Naive B cell (primary cell): ENCODE measurements around the gene GYPC. TPM values are rescaled to one million over a fixed set of nuclear protein-coding genes. Genes with fewer than 3 reads are reported as not detected.
A peak's percentile ranks its signal among the peaks of the same experiment; 100 is the strongest.
"Not testable (repeated sequence)": the region's sequence is repeated elsewhere in the genome, so short reads cannot be mapped to it uniquely, and the experiment has no call there.

Experiments used
- ATAC-seq, 2 donors: fragments of 150-1000 bp; cut with Tn5 transposase; 2 replicates each; pipeline ENCODE4 v1.10.0; 2021; ENCODE audit warnings: low read depth in 2 of 2, mild to moderate bottlenecking in 2 of 2, moderate library complexity in 2 of 2
- DNase-seq: peaks from one replicate; pipeline ENCODE4 v3.0.0; 2022
- H3K27ac Mint-ChIP-seq, 6 donors: one replicate each; pipeline ENCODE4 v1.8.0; 2020 to 2022; ENCODE audit warnings: mild to moderate bottlenecking in 6 of 6, mixed read lengths in 6 of 6, moderate library complexity in 5 of 6, inconsistent platforms in 2 of 6
- H3K27me3 Mint-ChIP-seq, 3 donors: one replicate each; pipeline ENCODE4 v1.8.0; 2021 to 2022; ENCODE audit warnings: mixed read lengths in 3 of 3, mild to moderate bottlenecking in 1 of 3
- H3K36me3 Mint-ChIP-seq, 2 donors: one replicate each; pipeline ENCODE4 v1.8.0; 2020 to 2022; ENCODE audit warnings: mixed read lengths in 2 of 2, inconsistent platforms in 1 of 2, mild to moderate bottlenecking in 1 of 2
- H3K4me1 Mint-ChIP-seq, 3 donors: one replicate each; pipeline ENCODE4 v1.8.0; 2020 to 2022; ENCODE audit warnings: mixed read lengths in 3 of 3, inconsistent platforms in 1 of 3, mild to moderate bottlenecking in 1 of 3, moderate library complexity in 1 of 3
- H3K4me3 Mint-ChIP-seq, 8 donors: one replicate each; pipeline ENCODE4 v1.8.0; 2020 to 2022; ENCODE audit warnings: mild to moderate bottlenecking in 8 of 8, mixed read lengths in 8 of 8, moderate library complexity in 8 of 8, inconsistent platforms in 2 of 8
- H3K9me3 Mint-ChIP-seq, 7 donors: one replicate each; pipeline ENCODE4 v1.8.0; 2020 to 2022; ENCODE audit warnings: mixed read lengths in 7 of 7, mild to moderate bottlenecking in 5 of 7, inconsistent platforms in 2 of 7, moderate library complexity in 1 of 7
- polyA plus RNA-seq, 6 donors: library from polyadenylated mRNA; unstranded; fragments of 300-500 nt; fragmentation: Illumina TruSeq; gene quantifications; one replicate each; pipeline ENCODE4 v1.2.3, GENCODE V29; 2021; ENCODE audit warnings: low read depth in 6 of 6

Gene GYPC
- polyA plus RNA-seq, result 100 to 1,000 TPM; 110 to 134 (median 116) TPM

DNA sequence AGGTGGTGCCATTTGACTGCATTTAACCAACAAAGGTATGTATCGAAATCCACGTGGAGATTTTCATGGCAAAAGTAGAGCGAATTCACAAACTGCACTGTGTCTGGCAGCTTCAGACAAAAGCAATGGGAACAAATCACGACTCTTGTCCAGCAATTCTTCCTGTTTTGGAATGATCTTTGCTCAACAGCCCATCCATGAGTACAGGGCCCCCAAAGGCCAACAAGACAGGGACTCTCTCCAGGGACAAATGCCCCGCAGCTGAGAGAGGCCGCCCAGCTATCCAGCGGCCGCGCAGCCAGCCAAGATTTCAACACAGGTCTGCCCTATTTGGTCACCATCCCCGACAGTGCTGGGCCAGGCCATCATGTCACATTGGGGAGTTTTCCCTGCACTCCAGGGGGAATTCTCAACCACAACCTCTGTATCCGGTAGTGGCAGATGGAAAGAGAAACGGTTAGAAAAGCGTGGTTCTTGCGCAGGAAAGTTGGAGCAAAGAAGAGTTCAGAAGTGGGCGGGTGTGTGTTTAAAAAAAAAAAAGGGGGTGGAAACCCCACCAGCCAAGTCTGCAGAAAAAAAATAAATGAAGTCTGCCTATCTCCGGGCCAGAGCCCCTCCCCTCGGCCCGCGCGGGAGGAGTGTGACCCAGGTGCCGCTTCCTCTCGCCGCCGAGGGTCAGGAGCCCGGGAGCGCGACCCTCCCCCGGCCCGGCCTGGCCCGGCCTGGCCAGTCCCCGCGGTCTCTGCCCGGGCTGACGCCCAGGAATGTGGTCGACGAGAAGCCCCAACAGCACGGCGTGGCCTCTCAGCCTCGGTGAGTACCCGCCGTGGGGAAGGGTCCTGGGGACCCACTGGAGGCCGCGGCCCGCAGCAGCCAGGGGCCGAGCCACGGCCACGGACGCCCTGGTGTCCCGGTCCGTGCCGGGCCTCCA, at the start of gene GYPC:
Gene GYPC (plus strand): TSS at position 659 of the 931 bp plus-strand sequence. CDS start 106 bp downstream, at position 765.
- Mint-ChIP-seq H3K9me3 (peaks cover 0 to 3% (median 0%) of the 10 kb centered on the region in 7 donors), H3K27me3 (no peaks in the 10 kb centered on the region), H3K36me3 (peaks cover 0 to 9% of the 10 kb centered on the region in 2 donors), H3K27ac (peak within 1 kb of the TSS; percentile 91 to 98 (median 95)), H3K4me1 (peaks cover 31 to 52% (median 51%) of the 10 kb centered on the region in 3 donors), H3K4me3 (peak within 1 kb of the TSS; percentile 91 to 99 (median 97))
- ATAC-seq (peak; percentile 45 to 61), DNase-seq (peak; percentile 56)

DNA sequence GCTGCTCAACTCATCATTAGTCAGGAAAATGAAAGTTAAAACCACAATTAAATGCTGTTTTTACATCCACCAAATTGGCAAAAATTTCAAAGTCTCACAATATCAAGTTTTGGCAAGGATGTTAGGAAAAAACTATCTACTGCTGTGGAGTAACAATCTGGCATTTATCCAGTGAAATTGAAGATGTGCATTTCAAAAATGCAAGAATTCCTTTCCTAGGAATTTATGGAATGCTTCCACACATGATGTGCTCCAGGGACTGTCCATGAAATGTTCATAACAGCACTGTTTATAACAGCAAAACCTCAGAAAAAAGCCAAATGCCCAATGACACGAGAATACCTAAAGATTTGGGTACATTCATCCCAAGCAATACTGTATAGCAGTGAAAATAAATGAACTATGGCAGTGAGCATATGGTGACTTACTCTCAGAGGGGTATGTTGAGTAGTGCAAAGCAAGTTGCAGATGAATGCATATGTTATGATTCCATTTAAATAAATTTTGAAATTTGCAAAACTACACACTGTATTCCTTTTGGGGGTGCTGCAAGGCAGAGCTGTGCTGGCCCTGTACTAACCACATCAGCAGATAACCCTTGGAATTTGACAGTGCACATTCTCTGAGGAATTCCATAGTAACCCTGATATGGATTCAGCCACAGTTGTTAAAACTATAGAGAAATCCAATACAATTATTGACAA, 41.3 kb upstream of the GYPC start:
- Mint-ChIP-seq H3K9me3 (peaks cover 0 to 7% (median 0%) of the 10 kb centered on the region in 7 donors), H3K4me1 (peaks cover 7 to 21% (median 11%) of the 10 kb centered on the region in 3 donors), H3K27me3 (no peaks in the 10 kb centered on the region), H3K4me3 (no peak overlapping the region), H3K27ac (no peak overlapping the region), H3K36me3 (peaks cover 0 to 6% of the 10 kb centered on the region in 2 donors)
- DNase-seq (no peak), ATAC-seq (no peak)

DNA sequence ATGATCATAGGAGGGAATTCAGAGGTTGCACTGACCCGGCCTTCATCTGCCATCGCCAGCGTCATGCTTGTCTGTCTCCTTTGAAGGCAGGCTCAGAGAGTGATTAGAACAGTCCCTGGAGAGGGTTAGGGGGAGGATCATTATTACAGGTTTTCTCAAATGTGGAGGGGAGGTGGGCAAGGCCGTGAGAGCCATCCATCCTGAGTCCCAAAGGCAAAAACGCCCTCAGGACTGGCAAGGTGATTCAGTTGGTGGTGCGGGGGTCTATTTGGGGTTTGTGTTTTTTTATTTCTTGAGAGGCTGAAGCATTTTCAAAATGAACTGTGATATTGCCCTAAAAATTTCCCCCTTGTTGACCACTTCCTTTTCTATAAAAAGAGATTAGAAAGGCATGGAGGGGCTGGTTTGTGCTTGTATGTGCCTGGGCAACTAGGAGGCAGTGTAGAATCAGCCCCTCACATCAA, 39.3 kb upstream of the GYPC start:
- peak overlapping the region in 5 of 6 donors; percentile 9 to 82 (median 57) for H3K27ac Mint-ChIP-seq
- DNase-seq (no peak), ATAC-seq (peak in 1 of 2 donors; percentile 13)
- H3K9me3 Mint-ChIP-seq, result peaks cover 1 to 6% (median 3%) of the 10 kb centered on the region in 7 donors
- H3K27me3 Mint-ChIP-seq, result no peaks in the 10 kb centered on the region
- H3K4me3 Mint-ChIP-seq, result peak overlapping the region in 4 of 8 donors; percentile 18 to 73 (median 47)
- H3K36me3 Mint-ChIP-seq, result peaks cover 3 to 10% of the 10 kb centered on the region in 2 donors
- H3K4me1 Mint-ChIP-seq, result peaks cover 7 to 23% (median 11%) of the 10 kb centered on the region in 3 donors

DNA sequence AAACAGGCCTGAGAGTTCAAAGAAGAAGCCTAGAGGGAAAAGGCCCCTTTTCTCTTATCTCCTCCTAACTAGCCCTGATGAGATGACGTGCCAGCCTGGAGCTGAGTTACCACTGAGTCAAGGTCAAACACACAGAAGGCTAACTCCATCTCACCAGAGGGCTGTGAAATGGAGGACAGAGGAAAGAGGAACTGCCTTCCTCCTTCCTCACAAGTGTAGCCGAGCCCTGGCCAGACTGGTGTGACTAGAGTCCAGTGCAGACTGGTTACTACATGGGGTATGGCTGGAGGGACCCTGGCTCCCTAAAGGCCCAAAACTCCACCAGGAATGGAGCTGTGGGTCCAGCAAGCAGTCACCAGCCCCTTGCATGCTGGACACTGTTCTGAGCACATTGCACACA, 35.7 kb upstream of the GYPC start:
- peaks cover 7 to 23% (median 11%) of the 10 kb centered on the region in 3 donors for H3K4me1 Mint-ChIP-seq
- ATAC-seq (no peak), DNase-seq (no peak)
- no peak overlapping the region for H3K4me3 Mint-ChIP-seq
- no peak overlapping the region for H3K27ac Mint-ChIP-seq
- H3K36me3 Mint-ChIP-seq, result peaks cover 0 to 12% of the 10 kb centered on the region in 2 donors
- peaks cover 2 to 6% (median 4%) of the 10 kb centered on the region in 7 donors for H3K9me3 Mint-ChIP-seq
- no peaks in the 10 kb centered on the region for H3K27me3 Mint-ChIP-seq

- peaks cover 0 to 5% (median 0%) of the 10 kb centered on the region in 3 donors for H3K4me1 Mint-ChIP-seq
- ATAC-seq (no peak), DNase-seq (no peak)
- peaks cover 0 to 12% of the 10 kb centered on the region in 2 donors for H3K36me3 Mint-ChIP-seq
- no peak overlapping the region for H3K27ac Mint-ChIP-seq
- no peak overlapping the region for H3K4me3 Mint-ChIP-seq
- H3K9me3 Mint-ChIP-seq, result peaks cover 2 to 6% (median 4%) of the 10 kb centered on the region in 7 donors
- H3K27me3 Mint-ChIP-seq, result peaks cover 0 to 15% (median 9%) of the 10 kb centered on the region in 3 donors
Observed at GRCh38 chr2:126623000-126623399, 33.0 kb upstream of the GYPC start.

DNA sequence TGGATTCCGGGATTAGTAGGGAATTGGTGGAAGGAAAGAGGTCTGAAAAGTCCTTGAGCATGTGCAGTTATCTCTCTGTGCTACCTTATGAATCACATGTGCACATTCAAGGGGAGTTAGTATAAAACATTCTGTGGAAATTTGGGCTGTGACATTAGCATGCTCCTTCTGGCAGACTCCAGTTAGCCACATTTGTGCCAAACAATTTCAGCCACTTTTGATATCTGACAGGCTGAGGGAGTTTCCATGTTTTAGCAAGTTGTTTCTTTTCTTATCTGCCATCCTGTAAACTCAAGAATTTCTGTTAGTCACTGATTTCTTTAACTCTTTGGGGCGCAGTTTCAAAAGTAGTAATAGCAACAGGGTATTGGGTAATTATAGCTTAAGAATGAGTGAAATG, 28.3 kb upstream of the GYPC start:
- no peak for ATAC-seq
- H3K36me3 Mint-ChIP-seq, result no peaks in the 10 kb centered on the region
- H3K4me3 Mint-ChIP-seq, result no peak overlapping the region
- no peaks in the 10 kb centered on the region for H3K4me1 Mint-ChIP-seq
- H3K9me3 Mint-ChIP-seq, result peaks cover 0 to 3% (median 0%) of the 10 kb centered on the region in 7 donors
- peaks cover 0 to 15% (median 12%) of the 10 kb centered on the region in 3 donors for H3K27me3 Mint-ChIP-seq
- H3K27ac Mint-ChIP-seq, result peak overlapping the region in 1 of 6 donors; percentile 13
- no peak for DNase-seq

- Mint-ChIP-seq H3K27me3 (peaks cover 0 to 11% (median 6%) of the 10 kb centered on the region in 3 donors), H3K27ac (no peak overlapping the region), H3K4me1 (peaks cover 3 to 12% (median 8%) of the 10 kb centered on the region in 3 donors), H3K36me3 (no peaks in the 10 kb centered on the region), H3K9me3 (no peaks in the 10 kb centered on the region), H3K4me3 (no peak overlapping the region)
- no peak for DNase-seq
- ATAC-seq, result no peak
Observed at GRCh38 chr2:126634273-126634861, 21.6 kb upstream of the GYPC start.

- Mint-ChIP-seq H3K4me1 (peaks cover 3 to 12% (median 8%) of the 10 kb centered on the region in 3 donors), H3K36me3 (no peaks in the 10 kb centered on the region), H3K9me3 (no peaks in the 10 kb centered on the region), H3K4me3 (no peak overlapping the region), H3K27ac (no peak overlapping the region), H3K27me3 (peaks cover 0 to 11% (median 6%) of the 10 kb centered on the region in 3 donors)
- DNase-seq (no peak), ATAC-seq (no peak)
Observed at GRCh38 chr2:126635281-126635680, 20.7 kb upstream of the GYPC start.

DNA sequence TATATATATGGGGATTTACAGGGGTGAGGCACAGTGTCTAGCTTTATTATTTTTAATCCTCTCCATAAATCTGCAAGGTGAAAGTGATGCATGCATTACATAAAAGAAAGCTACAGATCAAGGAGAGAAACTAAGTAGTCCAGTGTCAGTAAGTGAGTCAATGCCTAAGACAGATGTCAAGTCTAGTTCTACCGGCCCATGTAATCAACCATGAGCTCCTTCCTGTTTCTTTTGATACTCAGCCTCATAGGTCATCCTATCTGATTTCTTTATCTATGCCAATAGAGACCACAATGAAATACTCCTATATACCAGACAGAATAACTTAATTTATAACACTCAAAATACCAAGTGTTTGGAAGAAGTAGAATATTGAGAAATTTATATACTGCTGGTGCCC, 20.2 kb upstream of the GYPC start:
- H3K9me3 Mint-ChIP-seq, result no peaks in the 10 kb centered on the region
- ATAC-seq (no peak), DNase-seq (no peak)
- H3K27me3 Mint-ChIP-seq, result peaks cover 0 to 11% (median 6%) of the 10 kb centered on the region in 3 donors
- H3K36me3 Mint-ChIP-seq, result no peaks in the 10 kb centered on the region
- no peak overlapping the region for H3K27ac Mint-ChIP-seq
- H3K4me1 Mint-ChIP-seq, result peaks cover 3 to 12% (median 8%) of the 10 kb centered on the region in 3 donors
- H3K4me3 Mint-ChIP-seq, result no peak overlapping the region

- Mint-ChIP-seq H3K4me3 (no peak overlapping the region), H3K4me1 (peaks cover 3 to 12% (median 8%) of the 10 kb centered on the region in 3 donors), H3K27ac (no peak overlapping the region), H3K9me3 (no peaks in the 10 kb centered on the region), H3K36me3 (no peaks in the 10 kb centered on the region), H3K27me3 (peaks cover 0 to 11% (median 6%) of the 10 kb centered on the region in 3 donors)
- DNase-seq, result no peak
- ATAC-seq, result no peak
Observed at GRCh38 chr2:126637386-126637785, 18.6 kb upstream of the GYPC start.

GRCh38 chr2:126638746-126639145, 17.2 kb upstream of the GYPC start:
- DNase-seq, result no peak
- Mint-ChIP-seq H3K36me3 (no peaks in the 10 kb centered on the region), H3K9me3 (peaks cover 0 to under 1% (median 0%) of the 10 kb centered on the region in 7 donors), H3K4me3 (no peak overlapping the region), H3K27me3 (peaks cover 0 to 11% (median 6%) of the 10 kb centered on the region in 3 donors), H3K27ac (no peak overlapping the region), H3K4me1 (peaks cover 4 to 13% (median 8%) of the 10 kb centered on the region in 3 donors)
- ATAC-seq, result no peak

DNA sequence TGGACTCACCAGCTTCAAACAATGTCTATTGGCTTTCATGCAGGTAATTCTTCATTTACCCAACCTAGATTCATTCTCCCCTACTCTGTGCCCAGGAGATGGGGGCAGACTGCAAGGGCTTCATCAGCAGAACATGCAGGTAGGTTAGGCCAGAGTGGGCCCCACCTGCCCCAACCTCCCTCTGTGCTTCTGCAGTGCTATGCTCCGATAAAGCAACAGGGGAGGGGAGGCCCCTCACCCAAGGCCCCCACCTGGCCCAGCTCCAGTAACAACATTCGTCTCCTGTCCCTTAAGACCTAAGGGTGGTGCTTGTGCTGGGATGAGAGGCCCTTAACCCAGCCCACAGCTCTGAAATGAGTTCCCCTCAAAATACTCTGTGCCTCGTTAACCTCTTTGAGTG, 16.7 kb upstream of the GYPC start:
- peaks cover 6 to 17% (median 8%) of the 10 kb centered on the region in 3 donors for H3K4me1 Mint-ChIP-seq
- H3K4me3 Mint-ChIP-seq, result no peak overlapping the region
- no peak for DNase-seq
- no peak for ATAC-seq
- peaks cover 0 to 11% (median 6%) of the 10 kb centered on the region in 3 donors for H3K27me3 Mint-ChIP-seq
- no peak overlapping the region for H3K27ac Mint-ChIP-seq
- H3K9me3 Mint-ChIP-seq, result peaks cover 0 to 4% (median 0%) of the 10 kb centered on the region in 7 donors
- H3K36me3 Mint-ChIP-seq, result peaks cover 0 to 5% of the 10 kb centered on the region in 2 donors

DNA sequence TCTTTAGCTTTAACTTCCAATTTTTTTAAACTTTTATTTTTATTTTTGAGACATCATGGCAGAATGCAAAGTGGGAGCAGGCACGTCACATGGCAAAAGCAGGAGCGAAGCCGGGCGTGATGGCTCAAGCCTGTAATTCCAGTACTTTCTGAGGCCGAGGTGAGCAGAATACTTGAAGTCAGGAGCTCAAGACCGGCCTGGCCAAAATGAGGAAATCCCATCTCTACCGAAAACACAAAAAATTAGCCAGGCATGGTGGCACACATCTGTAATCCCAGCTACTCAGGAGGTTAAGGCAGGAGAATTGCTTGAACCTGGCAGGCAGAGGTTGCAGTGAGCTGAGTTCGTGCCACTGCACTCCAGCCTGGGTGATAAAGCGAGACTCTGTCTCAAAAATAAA, 14.7 kb upstream of the GYPC start:
- not testable (repeated sequence) for H3K27ac Mint-ChIP-seq, H3K4me3 Mint-ChIP-seq, DNase-seq, H3K36me3 Mint-ChIP-seq, ATAC-seq, H3K9me3 Mint-ChIP-seq
- Mint-ChIP-seq H3K4me1 (peaks cover 20 to 33% (median 24%) of the 10 kb centered on the region in 3 donors), H3K27me3 (peaks cover 0 to 11% (median 6%) of the 10 kb centered on the region in 3 donors)
